NB4 (cell line): ENCODE data around the gene NR3C2.

Source experiments
- CTCF ChIP-seq: IDR thresholded peaks from one replicate; pipeline ENCODE4 v1.5.1; 2012; ENCODE audit warnings: low read depth, low read length
- MAX ChIP-seq: IDR thresholded peaks from 2 replicates; pipeline ENCODE4 v1.6.1; 2011; ENCODE audit warnings: low read depth, low read length
- MYC ChIP-seq: IDR thresholded peaks from 2 replicates; pipeline ENCODE4 v1.6.1; 2011; ENCODE audit warnings: low read depth, low read length
- POLR2A ChIP-seq: IDR thresholded peaks from 2 replicates; pipeline ENCODE4 v1.6.1; 2011; ENCODE audit warnings: mild to moderate bottlenecking; ENCODE audit not compliant: insufficient read length; ENCODE audit errors: extremely low read depth

DNA sequence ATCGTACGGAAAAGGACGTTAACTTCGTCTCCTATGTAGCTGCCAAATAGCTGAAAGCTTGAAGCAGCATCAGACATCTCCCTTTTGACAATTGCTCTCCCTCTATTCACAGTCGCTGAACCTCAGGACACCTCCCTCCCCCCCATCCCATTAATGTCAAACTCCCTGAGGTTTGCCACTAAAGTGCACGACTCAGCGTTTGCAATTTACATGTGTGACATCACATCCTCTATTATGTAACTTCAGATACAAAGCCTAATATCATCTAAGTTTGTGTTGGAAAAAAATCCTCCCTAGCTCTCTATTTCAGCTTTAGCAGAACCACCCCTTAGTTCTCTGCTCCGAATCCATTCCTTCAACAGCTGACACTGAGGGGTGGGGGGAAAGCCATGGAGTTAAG lies 5.5 kb upstream of the NR3C2 start:
- TF ChIP-seq CTCF (no peak), POLR2A (no peak), MAX (no peak), MYC (no peak)
